ENCODE measurements around the gene ARHGEF1. TPM values are rescaled to one million over a fixed set of nuclear protein-coding genes. Genes with fewer than 3 reads are reported as not detected.
"Not testable (repeated sequence)": the region's sequence is repeated elsewhere in the genome, so short reads cannot be mapped to it uniquely, and the experiment has no call there.

The ARHGEF1 gene
- total RNA-seq, 1 experiment from 2014 or later = 50.8 TPM

DNA sequence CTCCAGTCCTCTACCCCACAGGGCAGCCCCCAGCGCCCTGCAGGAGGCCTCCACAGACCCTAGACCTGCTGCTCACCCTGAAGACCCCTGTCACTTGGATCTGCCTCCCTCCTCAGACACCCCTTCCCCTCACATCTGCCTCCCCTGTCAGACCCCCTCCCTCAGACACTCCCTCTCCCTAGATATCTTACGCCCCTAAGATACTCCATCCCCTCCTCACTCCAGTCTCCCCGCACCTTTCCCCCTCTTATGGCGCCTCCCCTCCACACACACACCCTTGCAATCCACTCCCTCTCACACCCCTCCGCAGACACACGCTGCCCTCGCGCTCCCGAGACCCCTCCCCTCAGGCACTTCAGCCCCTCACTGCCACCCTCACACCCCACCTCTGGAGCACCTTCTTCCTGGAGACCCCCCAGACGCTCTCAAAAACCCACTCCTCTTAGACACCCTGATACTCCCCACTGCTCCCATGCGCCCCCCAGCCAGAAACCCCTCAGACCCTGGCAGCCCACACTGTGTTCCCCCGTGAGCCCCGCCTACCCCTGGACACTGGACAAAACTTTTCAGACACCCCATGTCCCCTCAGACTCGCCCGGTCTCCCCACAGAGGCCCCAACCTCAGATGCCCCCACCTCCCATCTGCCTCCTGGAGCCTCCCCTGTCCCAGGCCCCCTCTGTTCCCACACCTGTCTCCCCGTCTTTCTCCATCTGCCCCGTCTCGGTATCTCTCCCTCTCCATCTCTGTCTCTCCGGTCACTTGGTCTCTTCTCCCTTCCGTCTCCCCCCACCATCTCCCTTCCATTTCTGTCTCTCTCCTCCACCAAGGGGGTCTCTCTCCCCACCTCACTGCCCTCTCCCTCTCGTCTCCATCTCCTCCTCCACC lies 30.8 kb downstream of the ARHGEF1 start:
- BruUV-seq (replicated peaks) = no TSS peak
- H3K27ac ChIP-seq (ENCODE audit: low read length) = no peak overlapping the region
- POLR2A ChIA-PET (ENCODE audit: unreplicated experiment) = no interaction called here

DNA sequence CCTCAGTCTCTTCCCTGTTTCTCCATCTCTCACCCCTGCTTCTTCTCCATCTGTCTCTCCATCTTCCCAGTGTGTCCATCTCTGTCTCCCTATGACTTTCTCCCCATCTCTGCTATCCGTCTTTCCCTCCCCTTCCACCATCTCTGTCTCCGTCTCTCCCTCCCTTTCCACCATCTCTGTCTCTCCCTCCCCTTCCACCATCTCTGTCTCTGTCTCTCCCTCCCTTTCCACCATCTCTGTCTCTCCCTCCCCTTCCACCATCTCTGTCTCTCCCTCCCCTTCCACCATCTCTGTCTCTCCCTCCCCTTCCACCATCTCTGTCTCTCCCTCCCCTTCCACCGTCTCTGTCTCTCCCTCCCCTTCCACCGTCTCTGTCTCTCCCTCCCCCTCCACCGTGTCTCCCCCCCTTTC lies 31.4 kb downstream of the ARHGEF1 start:
- H3K9me3 ChIP-seq (ENCODE audit: low read length); H4K20me1 ChIP-seq (ENCODE audit: low read length); ATAC-seq; CTCF ChIA-PET; intact Hi-C loops (cut with micrococcal nuclease); DNase-seq; H3K4me1 ChIP-seq (ENCODE audit: insufficient read depth, low read length); H3K9me2 ChIP-seq (replicated peaks; ENCODE audit: low read length); H3K27ac ChIP-seq (ENCODE audit: low read length); H3F3A ChIP-seq (ENCODE audit: low read length, unreplicated experiment); BruUV-seq (replicated peaks); H3K36me3 ChIP-seq (ENCODE audit: low read depth, low read length); H3K4me2 ChIP-seq (ENCODE audit: low read length); H3K4me3 ChIP-seq (ENCODE audit: low read length); H2AFZ ChIP-seq (ENCODE audit: low read length); H3K9ac ChIP-seq (ENCODE audit: low read length); POLR2A ChIA-PET (ENCODE audit: unreplicated experiment); H3K79me2 ChIP-seq (ENCODE audit: low read length): not testable (repeated sequence)
- peaks cover 28% of the 10 kb centered on the region for H3K27me3 ChIP-seq (ENCODE audit: low read length)

More for the DNA sequence above, 30.8 kb downstream of the ARHGEF1 start:
- ATAC-seq (no peak), DNase-seq (no peak)
- H3K36me3 ChIP-seq (ENCODE audit: low read depth, low read length) = no peaks in the 10 kb centered on the region
- no peaks in the 10 kb centered on the region for H3K9me2 ChIP-seq (replicated peaks; ENCODE audit: low read length)
- no peak overlapping the region for H3K4me2 ChIP-seq (ENCODE audit: low read length)
- no peak overlapping the region for H2AFZ ChIP-seq (ENCODE audit: low read length)
- CTCF ChIA-PET = no interaction called here
- no peak overlapping the region for H3K4me3 ChIP-seq (ENCODE audit: low read length)
- intact Hi-C loops (cut with micrococcal nuclease) = no loop called here
- no peak for TF ChIP-seq EZH2phosphoT487 (IDR thresholded peaks at IDR 0.05; ENCODE audit: borderline replicate concordance, low read length)
- TF ChIP-seq EZH2 (IDR thresholded peaks at IDR 0.05; ENCODE audit: low read length, unreplicated experiment) = no peak
- TF ChIP-seq, protein P1, sequence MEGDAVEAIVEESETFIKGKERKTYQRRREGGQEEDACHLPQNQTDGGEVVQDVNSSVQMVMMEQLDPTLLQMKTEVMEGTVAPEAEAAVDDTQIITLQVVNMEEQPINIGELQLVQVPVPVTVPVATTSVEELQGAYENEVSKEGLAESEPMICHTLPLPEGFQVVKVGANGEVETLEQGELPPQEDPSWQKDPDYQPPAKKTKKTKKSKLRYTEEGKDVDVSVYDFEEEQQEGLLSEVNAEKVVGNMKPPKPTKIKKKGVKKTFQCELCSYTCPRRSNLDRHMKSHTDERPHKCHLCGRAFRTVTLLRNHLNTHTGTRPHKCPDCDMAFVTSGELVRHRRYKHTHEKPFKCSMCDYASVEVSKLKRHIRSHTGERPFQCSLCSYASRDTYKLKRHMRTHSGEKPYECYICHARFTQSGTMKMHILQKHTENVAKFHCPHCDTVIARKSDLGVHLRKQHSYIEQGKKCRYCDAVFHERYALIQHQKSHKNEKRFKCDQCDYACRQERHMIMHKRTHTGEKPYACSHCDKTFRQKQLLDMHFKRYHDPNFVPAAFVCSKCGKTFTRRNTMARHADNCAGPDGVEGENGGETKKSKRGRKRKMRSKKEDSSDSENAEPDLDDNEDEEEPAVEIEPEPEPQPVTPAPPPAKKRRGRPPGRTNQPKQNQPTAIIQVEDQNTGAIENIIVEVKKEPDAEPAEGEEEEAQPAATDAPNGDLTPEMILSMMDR (conservative IDR thresholded peaks at IDR 0.05; ENCODE audit: low read depth, low read length) = no peak
- no peaks in the 10 kb centered on the region for H3K9me3 ChIP-seq (ENCODE audit: low read length)
- no peaks in the 10 kb centered on the region for H3K4me1 ChIP-seq (ENCODE audit: insufficient read depth, low read length)
- peaks cover 28% of the 10 kb centered on the region for H3K27me3 ChIP-seq (ENCODE audit: low read length)
- no peaks in the 10 kb centered on the region for H4K20me1 ChIP-seq (ENCODE audit: low read length)
- H3K9ac ChIP-seq (ENCODE audit: low read length) = no peak overlapping the region
- H3K79me2 ChIP-seq (ENCODE audit: low read length) = no peaks in the 10 kb centered on the region
- no peaks in the 10 kb centered on the region for H3F3A ChIP-seq (ENCODE audit: low read length, unreplicated experiment)

DNA sequence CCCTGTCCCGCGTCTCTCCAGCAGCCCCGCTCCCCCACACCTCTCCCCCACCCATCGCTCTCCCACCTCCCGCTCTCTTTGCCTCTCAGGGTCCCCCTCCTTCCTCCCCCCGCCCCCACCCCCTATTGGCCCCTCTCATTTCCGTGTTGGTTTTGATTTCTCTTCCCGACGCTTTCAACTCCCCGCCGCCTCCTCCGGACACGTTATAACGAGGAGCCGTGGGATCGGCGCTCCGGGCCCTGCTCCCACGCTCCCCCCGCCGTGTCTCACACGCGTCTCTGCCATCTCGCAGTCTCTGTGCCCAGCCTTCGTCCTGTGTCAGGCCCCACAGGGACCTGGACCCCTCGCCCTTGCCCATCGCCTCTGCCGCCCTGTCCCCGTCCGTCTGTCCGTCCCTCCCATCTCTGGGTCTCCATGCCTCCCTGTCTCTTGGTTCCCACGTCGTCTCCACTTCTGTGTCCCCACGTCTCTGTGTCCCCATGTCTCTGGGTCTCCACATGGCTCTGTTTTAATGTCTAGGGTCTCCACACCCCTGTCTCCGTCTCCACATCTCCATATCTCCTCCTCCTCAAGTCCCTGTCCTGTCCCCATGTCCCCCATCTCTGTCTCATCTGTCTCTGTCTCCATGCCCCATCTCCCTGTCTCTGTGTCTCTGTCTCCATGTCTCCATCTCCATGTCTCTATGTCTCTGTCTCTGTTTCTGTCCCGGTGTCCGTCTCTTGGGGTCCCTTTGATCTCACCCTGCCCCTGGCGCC lies 32.2 kb downstream of the ARHGEF1 start:
- Histone ChIP-seq H3K79me2 (ENCODE audit: low read length) (no peaks in the 10 kb centered on the region), H3K9ac (ENCODE audit: low read length) (no peak overlapping the region), H3K36me3 (ENCODE audit: low read depth, low read length) (no peaks in the 10 kb centered on the region), H3K27ac (ENCODE audit: low read length) (no peak overlapping the region), H3K4me2 (ENCODE audit: low read length) (no peak overlapping the region), H2AFZ (ENCODE audit: low read length) (no peak overlapping the region), H3K4me1 (ENCODE audit: insufficient read depth, low read length) (no peaks in the 10 kb centered on the region), H3K4me3 (ENCODE audit: low read length) (no peak overlapping the region), H3F3A (ENCODE audit: low read length, unreplicated experiment) (no peaks in the 10 kb centered on the region), H3K27me3 (ENCODE audit: low read length) (peaks cover 28% of the 10 kb centered on the region), H3K9me2 (replicated peaks; ENCODE audit: low read length) (no peaks in the 10 kb centered on the region), H4K20me1 (ENCODE audit: low read length) (no peaks in the 10 kb centered on the region), H3K9me3 (ENCODE audit: low read length) (no peaks in the 10 kb centered on the region)
- TF ChIP-seq, protein P1 (conservative IDR thresholded peaks at IDR 0.05; ENCODE audit: low read depth, low read length) = no peak
- TF ChIP-seq EZH2 (IDR thresholded peaks at IDR 0.05; ENCODE audit: low read length, unreplicated experiment) = no peak
- no peak for TF ChIP-seq EZH2phosphoT487 (IDR thresholded peaks at IDR 0.05; ENCODE audit: borderline replicate concordance, low read length)
- no TSS peak for BruUV-seq (replicated peaks)
- intact Hi-C loops (cut with micrococcal nuclease) = no loop called here
- POLR2A ChIA-PET (ENCODE audit: unreplicated experiment) = no interaction called here
- CTCF ChIA-PET = no interaction called here
- DNase-seq = no peak
- no peak for ATAC-seq
